Body of pancreas (tissue), 4 donors: ENCODE data around the gene MSI2. TPM values are rescaled to one million over a fixed set of nuclear protein-coding genes. Genes with fewer than 3 reads are reported as not detected.

Experiments
- ATAC-seq: fragments of 150-250 bp; one replicate; pipeline ENCODE4 v1.9.1; 2016
- DNase-seq, 4 donors: peaks; one replicate each; pipeline ENCODE4 v3.0.0-alpha.2; 2019
- H3K27ac ChIP-seq, 4 donors: fragments of 200-600 bp; sonication (generic); 1 replicate in 3 of 4; 2 replicates in 1 of 4; pipeline versions ENCODE4 v1.5.1 to v1.6.1; 2016 to 2019; ENCODE audit warnings: mild to moderate bottlenecking in 1 of 4, mixed read lengths in 1 of 4, moderate library complexity in 1 of 4
- H3K27me3 ChIP-seq, 2 donors: fragments of 200-600 bp; sonication (generic); one replicate each; pipeline ENCODE4 v1.6.0; 2016; ENCODE audit warnings: mild to moderate bottlenecking in 1 of 2
- H3K36me3 ChIP-seq, 2 donors: fragments of 200-600 bp; sonication (generic); replicated peaks in 1 of 2; 2 replicates each; pipeline ENCODE4 v1.5.1; 2016; ENCODE audit warnings: low read depth in 2 of 2; ENCODE audit not compliant: insufficient read depth in 1 of 2
- H3K4me1 ChIP-seq: fragments of 200-600 bp; sonication (generic); one replicate; pipeline ENCODE4 v1.6.0; 2016
- H3K4me3 ChIP-seq, 2 donors: fragments of 200-600 bp; sonication (generic); 1 replicate in 1 of 2; 2 replicates in 1 of 2; pipeline ENCODE4 v1.5.1; 2016 to 2019
- H3K9me3 ChIP-seq, 3 donors: fragments of 200-600 bp; sonication (generic); 1 replicate in 2 of 3; 2 replicates in 1 of 3; pipeline ENCODE4 v1.5.1; 2016
- CTCF ChIP-seq, 7 experiments: fragments of 450-650 bp in 4 of 7; fragments of 200-600 bp in 3 of 7; sonication (generic) in 3 of 7; IDR thresholded peaks; one replicate each; pipeline ENCODE4 v1.5.1; 2016 to 2019; ENCODE audit warnings: antibody characterized with exemption in 7 of 7
- POLR2A ChIP-seq, 3 donors: fragments of 450-650 bp; IDR thresholded peaks; one replicate each; pipeline ENCODE4 v1.6.1; 2016; ENCODE audit warnings: antibody characterized with exemption in 3 of 3, mild to moderate bottlenecking in 2 of 3
- WGBS, 2 donors: methylation state at CpG; one replicate each; pipeline ENCODE4 v1.1.5; 2017; 5-methylcytosine and 5-hydroxymethylcytosine counted together
- intact Hi-C: fragments of 100-400 bp; cut with DNase I; formaldehyde crosslinking; loops from one replicate; pipeline ENCODE4 v1.15.1; 2023
- total RNA-seq, 2 donors: library from RNA; depleted of rRNA; stranded (reverse); fragments of >200 nt; gene quantifications; one replicate each; pipeline ENCODE4 v1.1.0, GENCODE V29; 2016

The MSI2 gene
- total RNA-seq, 2 donors from 2014 or later, result 21.1 to 28.5 TPM

GRCh38 chr17:57553526-57553925 is 297.2 kb downstream of the MSI2 start:
- no peak overlapping the region for H3K27ac ChIP-seq
- no peak for ATAC-seq
- H3K36me3 ChIP-seq, result no peaks in the 10 kb centered on the region
- WGBS, 2 donors, result 58 to 84% methylated on average over 12 of the region's 12 CpGs
- H3K4me1 ChIP-seq, result no peaks in the 10 kb centered on the region
- intact Hi-C loops, result no loop called here
- H3K9me3 ChIP-seq, result no peaks in the 10 kb centered on the region
- H3K27me3 ChIP-seq, result no peaks in the 10 kb centered on the region
- H3K4me3 ChIP-seq, result no peak overlapping the region
- no peak for TF ChIP-seq POLR2A (IDR thresholded peaks at IDR 0.05)
- no peak for TF ChIP-seq CTCF (IDR thresholded peaks at IDR 0.05)
- no peak for DNase-seq

GRCh38 chr17:57553991-57554825 is 297.9 kb downstream of the MSI2 start:
- no peak for ATAC-seq
- Histone ChIP-seq H3K4me1 (no peaks in the 10 kb centered on the region), H3K27me3 (no peaks in the 10 kb centered on the region), H3K36me3 (no peaks in the 10 kb centered on the region), H3K27ac (no peak overlapping the region), H3K4me3 (no peak overlapping the region), H3K9me3 (no peaks in the 10 kb centered on the region)
- WGBS, 2 donors, result 66 to 81% methylated on average over 14 of the region's 14 CpGs
- intact Hi-C loops, result no loop called here
- DNase-seq, result no peak
- TF ChIP-seq POLR2A (IDR thresholded peaks at IDR 0.05) (no peak), CTCF (IDR thresholded peaks at IDR 0.05) (no peak)

- no peak overlapping the region for H3K27ac ChIP-seq
- no peaks in the 10 kb centered on the region for H3K36me3 ChIP-seq
- no peaks in the 10 kb centered on the region for H3K9me3 ChIP-seq
- H3K27me3 ChIP-seq, result no peaks in the 10 kb centered on the region
- WGBS, 2 donors, result 88% methylated on average over 16 of the region's 16 CpGs
- intact Hi-C loops, result no loop called here
- ATAC-seq (no peak), DNase-seq (no peak)
- TF ChIP-seq CTCF (IDR thresholded peaks at IDR 0.05), result no peak
- no peak for TF ChIP-seq POLR2A (IDR thresholded peaks at IDR 0.05)
- H3K4me3 ChIP-seq, result no peak overlapping the region
- no peaks in the 10 kb centered on the region for H3K4me1 ChIP-seq
Measured at GRCh38 chr17:57554826-57555635, 298.7 kb downstream of the MSI2 start.

- Histone ChIP-seq H3K27me3 (no peaks in the 10 kb centered on the region), H3K9me3 (no peaks in the 10 kb centered on the region), H3K4me3 (no peak overlapping the region), H3K27ac (no peak overlapping the region), H3K4me1 (no peaks in the 10 kb centered on the region), H3K36me3 (no peaks in the 10 kb centered on the region)
- TF ChIP-seq POLR2A (IDR thresholded peaks at IDR 0.05), result no peak
- no peak for TF ChIP-seq CTCF (IDR thresholded peaks at IDR 0.05)
- intact Hi-C loops, result no loop called here
- 42% methylated on average over 1 of the region's 1 CpG; no CpG with 5 or more reads in 1 of the 2 donors for WGBS, 2 donors
- DNase-seq, result no peak
- ATAC-seq, result no peak
Measured at GRCh38 chr17:57555636-57556175, 299.4 kb downstream of the MSI2 start.
